Measurements from ENCODE around the gene NLGN2.

The NLGN2 gene

DNA sequence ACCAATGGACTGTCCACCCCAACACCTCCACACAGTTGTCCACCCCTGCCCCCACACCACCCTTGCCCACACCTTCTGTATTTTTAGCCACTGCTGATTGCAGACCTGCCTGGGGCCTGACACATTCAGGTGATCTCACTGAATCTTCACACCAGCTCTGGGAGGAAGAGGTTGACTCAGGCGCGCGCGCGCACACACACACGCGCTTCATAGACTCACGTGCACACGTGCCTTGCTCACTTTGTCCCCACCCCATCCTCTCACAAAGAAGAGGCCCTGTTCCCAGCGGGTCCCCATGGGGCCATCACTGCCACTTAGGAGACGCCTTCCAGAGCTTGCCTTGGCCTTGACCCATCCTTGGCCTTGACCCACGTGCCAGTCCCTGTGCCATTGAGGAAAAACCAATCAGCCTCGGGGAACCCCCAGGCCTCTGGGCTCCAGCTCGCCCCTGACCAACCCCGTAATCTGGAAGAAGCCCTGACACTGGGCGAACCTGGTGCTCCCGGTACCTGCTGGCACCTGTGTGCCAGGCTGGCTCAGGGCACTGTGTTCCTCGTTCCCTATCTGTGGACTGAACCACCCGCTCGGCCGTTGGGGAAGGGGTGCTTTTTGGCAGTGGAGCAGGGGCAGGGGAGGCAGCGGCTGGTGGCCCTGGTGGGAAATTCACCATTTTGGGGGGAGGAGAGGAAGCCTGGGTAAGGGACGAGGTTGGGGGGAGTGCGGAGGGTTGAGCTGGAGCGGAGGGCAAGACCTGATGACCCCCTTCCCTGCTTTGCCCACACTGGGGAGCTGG is 3.2 kb downstream of the NLGN2 start:
- DNase-seq (ENCODE audit: low read depth in 1 of 2, low spot score in 1 of 2) = no peak
- no peak for TF ChIP-seq JUND (IDR thresholded peaks at IDR 0.05; ENCODE audit: low read depth)
- in situ Hi-C loops (cut with HindIII; ENCODE audit: low pct_unique_long_range_greater_than_20kb, low sequenced_read_pairs) = no loop called here

DNA sequence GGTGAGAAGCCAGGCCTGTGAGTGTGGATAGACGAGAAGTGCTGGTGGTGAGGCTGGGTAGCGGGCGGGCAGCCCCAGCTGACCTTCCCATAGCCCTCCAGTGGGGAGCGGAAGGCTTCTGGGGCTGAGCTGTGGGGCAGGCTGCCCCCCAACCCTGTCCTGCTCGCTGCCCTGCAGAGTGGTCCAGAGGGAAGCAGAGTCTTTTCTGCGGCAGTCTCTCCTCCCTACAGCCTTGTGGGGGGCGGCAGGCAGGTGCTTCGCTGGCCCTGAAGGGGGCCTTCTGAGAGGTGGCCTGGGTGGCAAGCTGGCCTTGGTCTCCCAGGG is 3.7 kb downstream of the NLGN2 start:
- no peak for TF ChIP-seq JUND (IDR thresholded peaks at IDR 0.05; ENCODE audit: low read depth)
- DNase-seq (ENCODE audit: low read depth in 1 of 2, low spot score in 1 of 2) = no peak
- in situ Hi-C loops (cut with HindIII; ENCODE audit: low pct_unique_long_range_greater_than_20kb, low sequenced_read_pairs) = no loop called here

DNA sequence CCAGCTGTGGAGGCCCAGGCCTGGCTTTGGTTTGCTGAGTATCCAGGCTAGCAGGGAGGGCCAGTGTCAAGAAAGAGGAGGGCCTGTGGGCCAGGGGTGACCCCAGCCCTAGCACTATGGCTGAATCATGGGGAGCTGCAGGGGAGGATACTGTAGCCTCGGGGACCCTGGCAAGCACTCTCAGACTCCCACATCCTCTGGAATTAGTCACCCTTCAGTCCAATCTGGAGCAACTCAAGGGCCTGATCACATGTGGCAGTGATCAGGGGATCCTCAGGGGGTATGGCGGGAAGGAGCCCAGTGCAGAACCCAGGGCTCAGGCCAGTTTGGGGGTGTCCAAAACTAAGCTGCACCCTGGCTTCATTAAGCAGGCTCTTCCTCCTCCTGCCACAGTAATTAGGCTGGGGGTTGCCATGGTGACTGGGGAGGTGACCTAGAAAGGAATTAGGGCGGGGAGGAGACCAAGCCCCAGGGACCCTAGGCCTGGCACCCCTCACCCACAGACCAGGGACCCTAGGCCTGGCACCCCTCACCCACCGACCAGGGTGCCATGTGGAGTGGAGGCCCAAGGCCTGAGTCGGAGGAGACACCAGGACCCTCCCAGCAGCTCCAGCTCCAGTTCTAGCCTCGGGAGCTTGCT is 5.8 kb downstream of the NLGN2 start:
- no peak for DNase-seq (ENCODE audit: low read depth in 1 of 2, low spot score in 1 of 2)
- no peak for TF ChIP-seq JUND (IDR thresholded peaks at IDR 0.05; ENCODE audit: low read depth)
- in situ Hi-C loops (cut with HindIII; ENCODE audit: low pct_unique_long_range_greater_than_20kb, low sequenced_read_pairs) = no loop called here

DNA sequence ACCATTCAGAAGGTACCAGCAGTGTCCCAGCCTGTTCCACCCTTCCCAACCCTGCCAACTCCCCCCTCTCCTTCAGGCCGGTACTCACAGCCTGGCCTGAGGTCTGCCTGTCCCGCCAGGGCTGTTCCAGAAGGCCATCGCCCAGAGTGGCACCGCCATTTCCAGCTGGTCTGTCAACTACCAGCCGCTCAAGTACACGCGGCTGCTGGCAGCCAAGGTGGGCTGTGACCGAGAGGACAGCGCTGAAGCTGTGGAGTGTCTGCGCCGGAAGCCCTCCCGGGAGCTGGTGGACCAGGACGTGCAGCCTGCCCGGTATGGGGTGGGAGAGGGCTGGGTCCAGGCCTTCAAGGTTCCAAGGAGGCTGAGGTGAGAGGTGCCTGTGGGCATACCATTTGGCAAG is 7.2 kb downstream of the NLGN2 start:
- in situ Hi-C loops (cut with HindIII; ENCODE audit: low pct_unique_long_range_greater_than_20kb, low sequenced_read_pairs) = no loop called here
- no peak for TF ChIP-seq JUND (IDR thresholded peaks at IDR 0.05; ENCODE audit: low read depth)
- DNase-seq (ENCODE audit: low read depth in 1 of 2, low spot score in 1 of 2) = no peak

DNA sequence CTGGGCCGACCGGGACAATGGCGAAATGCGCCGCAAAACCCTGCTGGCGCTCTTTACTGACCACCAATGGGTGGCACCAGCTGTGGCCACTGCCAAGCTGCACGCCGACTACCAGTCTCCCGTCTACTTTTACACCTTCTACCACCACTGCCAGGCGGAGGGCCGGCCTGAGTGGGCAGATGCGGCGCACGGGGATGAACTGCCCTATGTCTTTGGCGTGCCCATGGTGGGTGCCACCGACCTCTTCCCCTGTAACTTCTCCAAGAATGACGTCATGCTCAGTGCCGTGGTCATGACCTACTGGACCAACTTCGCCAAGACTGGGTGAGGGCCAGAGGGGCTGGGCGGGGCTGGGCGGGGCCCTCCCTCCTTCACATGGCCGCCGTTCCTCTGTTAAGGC is 8.1 kb downstream of the NLGN2 start:
- in situ Hi-C loops (cut with HindIII; ENCODE audit: low pct_unique_long_range_greater_than_20kb, low sequenced_read_pairs) = no loop called here
- DNase-seq (ENCODE audit: low read depth in 1 of 2, low spot score in 1 of 2) = no peak
- TF ChIP-seq JUND (IDR thresholded peaks at IDR 0.05; ENCODE audit: low read depth) = no peak

DNA sequence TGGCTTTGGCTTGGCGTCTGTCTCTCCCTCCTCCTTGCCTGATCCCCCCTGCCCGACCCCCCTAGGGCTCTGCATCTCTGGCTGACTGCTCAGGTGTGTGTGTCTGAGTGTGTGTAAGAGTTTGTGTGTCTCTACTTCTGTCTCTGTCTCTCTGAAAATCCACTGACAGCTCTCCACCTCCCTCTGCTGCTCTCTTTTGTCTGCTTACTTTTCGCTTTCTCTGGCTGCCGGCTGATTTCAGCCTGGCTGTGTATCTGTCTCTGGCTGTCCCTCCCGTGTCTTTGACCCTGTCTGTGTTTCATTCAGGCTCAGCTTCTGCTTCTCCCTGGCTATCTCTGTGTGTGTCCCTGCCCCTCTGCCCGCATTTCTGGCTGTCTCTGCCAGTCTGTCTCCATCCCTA is 8.7 kb downstream of the NLGN2 start:
- in situ Hi-C loops (cut with HindIII; ENCODE audit: low pct_unique_long_range_greater_than_20kb, low sequenced_read_pairs) = no loop called here
- DNase-seq (ENCODE audit: low read depth in 1 of 2, low spot score in 1 of 2) = peak in 1 of 2 experiments; percentile 22
- no peak for TF ChIP-seq JUND (IDR thresholded peaks at IDR 0.05; ENCODE audit: low read depth)

DNA sequence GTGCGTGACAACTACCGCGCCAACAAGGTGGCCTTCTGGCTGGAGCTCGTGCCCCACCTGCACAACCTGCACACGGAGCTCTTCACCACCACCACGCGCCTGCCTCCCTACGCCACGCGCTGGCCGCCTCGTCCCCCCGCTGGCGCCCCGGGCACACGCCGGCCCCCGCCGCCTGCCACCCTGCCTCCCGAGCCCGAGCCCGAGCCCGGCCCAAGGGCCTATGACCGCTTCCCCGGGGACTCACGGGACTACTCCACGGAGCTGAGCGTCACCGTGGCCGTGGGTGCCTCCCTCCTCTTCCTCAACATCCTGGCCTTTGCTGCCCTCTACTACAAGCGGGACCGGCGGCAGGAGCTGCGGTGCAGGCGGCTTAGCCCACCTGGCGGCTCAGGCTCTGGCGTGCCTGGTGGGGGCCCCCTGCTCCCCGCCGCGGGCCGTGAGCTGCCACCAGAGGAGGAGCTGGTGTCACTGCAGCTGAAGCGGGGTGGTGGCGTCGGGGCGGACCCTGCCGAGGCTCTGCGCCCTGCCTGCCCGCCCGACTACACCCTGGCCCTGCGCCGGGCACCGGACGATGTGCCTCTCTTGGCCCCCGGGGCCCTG is 9.5 kb downstream of the NLGN2 start:
- DNase-seq (ENCODE audit: low read depth in 1 of 2, low spot score in 1 of 2) = no peak
- no peak for TF ChIP-seq JUND (IDR thresholded peaks at IDR 0.05; ENCODE audit: low read depth)
- in situ Hi-C loops (cut with HindIII; ENCODE audit: low pct_unique_long_range_greater_than_20kb, low sequenced_read_pairs) = no loop called here

DNA sequence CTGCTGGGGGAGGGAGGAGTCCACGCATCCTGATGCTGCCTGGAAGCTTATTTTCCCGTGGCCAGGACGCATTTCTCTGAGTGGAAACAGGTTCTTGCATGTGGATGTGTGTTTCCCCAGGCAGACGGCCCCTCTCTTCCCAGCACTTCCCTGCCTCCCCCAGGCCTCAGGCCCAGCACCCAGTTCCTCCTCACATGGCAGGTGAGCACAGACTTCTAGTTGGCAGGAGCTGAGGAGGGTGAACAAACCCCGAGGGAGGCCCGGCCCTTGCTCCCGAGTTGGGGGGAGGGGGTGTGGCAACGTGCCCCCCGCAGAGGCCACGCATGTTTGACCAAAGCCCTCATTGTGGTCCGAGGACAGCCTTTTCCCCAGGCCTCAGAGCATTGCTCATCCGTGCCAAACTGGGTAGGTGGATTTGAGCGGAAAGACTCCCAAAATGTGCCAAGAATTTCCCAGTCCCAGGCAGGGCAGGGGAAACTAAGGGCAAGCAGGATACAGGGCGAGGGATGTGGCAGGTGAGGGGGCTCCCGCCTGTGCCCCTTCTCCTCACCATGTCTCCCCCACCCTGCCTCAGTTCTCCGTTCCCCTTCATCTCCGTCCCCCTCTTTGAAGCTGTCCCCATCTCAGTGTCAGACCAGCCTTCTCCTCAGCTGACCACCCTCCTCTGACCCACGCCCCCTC is 11.0 kb downstream of the NLGN2 start:
- TF ChIP-seq JUND (IDR thresholded peaks at IDR 0.05; ENCODE audit: low read depth) = no peak
- in situ Hi-C loops (cut with HindIII; ENCODE audit: low pct_unique_long_range_greater_than_20kb, low sequenced_read_pairs) = no loop called here

DNA sequence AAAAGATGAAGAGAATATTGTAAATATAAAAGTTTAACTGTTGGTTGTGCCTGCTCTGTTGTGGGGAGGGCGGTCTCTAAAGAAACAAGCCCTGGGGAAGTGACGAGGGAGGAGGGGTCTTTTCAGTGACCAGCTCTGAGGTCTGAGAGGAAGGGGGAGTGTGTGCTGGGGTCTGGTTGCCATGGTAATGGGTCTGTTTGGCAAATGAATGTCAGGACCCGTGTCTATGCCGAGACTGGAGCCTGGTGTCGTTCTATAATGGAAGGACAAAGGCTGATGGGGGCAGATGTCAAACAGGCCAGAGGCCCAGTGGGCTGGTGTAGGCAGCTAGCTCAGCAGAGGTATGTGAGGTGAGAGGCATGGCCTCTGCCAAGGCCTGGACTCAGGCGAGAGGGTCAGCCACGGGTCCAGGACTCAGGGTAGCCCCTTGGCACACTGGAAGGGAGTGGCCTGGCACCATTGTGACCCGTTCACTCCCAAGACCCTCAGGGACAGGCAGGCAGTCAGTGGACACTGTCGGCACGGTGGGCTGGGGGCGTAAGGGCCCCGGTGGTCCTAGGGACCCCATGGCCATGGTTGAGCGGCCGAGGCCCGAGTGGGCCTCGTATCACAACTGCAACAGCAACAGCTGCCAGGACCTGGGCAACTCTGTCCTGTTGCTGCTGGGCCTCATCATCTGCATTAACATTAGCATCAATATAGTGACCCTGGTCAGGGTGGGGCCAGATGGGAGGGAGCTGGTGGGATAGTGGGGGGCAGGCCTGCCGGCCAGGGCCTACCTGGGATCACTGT is 12.4 kb downstream of the NLGN2 start, which contains the start of gene SPEM1:
Gene SPEM1, plus strand, starts transcription at position 506 of the 792 bp plus-strand sequence. Its CDS starts 61 bp downstream, at position 567.
- in situ Hi-C loops (cut with HindIII; ENCODE audit: low pct_unique_long_range_greater_than_20kb, low sequenced_read_pairs) = no loop called here
- DNase-seq (ENCODE audit: low read depth in 1 of 2, low spot score in 1 of 2) = no peak
- TF ChIP-seq JUND (IDR thresholded peaks at IDR 0.05; ENCODE audit: low read depth) = no peak

More for the DNA sequence above, 11.0 kb downstream of the NLGN2 start:
- DNase-seq (ENCODE audit: low read depth in 1 of 2, low spot score in 1 of 2) = no peak

DNA sequence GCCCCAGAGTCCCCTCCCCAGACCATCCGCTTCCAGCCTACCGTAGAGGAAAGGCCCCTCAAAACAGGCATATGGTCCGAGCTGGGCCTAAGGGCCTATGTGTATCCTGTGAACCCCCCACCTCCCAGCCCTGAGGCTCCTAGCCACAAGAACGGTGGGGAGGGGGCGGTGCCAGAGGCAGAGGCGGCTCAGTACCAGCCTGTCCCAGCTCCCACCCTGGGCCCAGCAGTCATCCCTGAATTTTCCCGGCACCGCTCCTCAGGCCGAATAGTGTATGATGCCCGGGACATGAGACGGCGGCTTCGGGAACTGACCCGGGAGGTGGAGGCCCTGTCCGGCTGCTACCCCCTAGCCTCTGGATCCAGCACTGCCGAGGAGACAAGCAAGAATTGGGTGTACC is 13.5 kb downstream of the NLGN2 start:
- in situ Hi-C loops (cut with HindIII; ENCODE audit: low pct_unique_long_range_greater_than_20kb, low sequenced_read_pairs) = no loop called here
- TF ChIP-seq JUND (IDR thresholded peaks at IDR 0.05; ENCODE audit: low read depth) = no peak
- no peak for DNase-seq (ENCODE audit: low read depth in 1 of 2, low spot score in 1 of 2)

DNA sequence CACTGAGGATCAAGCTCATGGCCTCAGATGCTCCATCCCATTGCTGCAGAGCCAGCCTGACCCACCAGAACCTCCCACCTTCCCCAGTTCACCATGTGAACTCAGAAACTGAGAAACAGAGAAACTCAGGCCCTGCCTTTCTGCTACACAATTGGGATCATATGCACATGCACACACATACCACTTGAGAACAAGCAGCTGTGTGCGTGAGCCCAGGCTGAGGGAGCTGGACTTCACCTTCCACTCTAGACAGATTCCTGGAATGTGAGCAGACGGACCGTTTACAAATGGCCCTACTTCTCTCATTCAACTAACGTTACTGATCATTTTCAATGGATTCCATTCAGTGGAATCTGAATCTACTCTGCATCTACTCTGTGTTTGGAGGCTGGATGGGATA is 16.0 kb downstream of the NLGN2 start:
- in situ Hi-C loops (cut with HindIII; ENCODE audit: low pct_unique_long_range_greater_than_20kb, low sequenced_read_pairs) = no loop called here
- DNase-seq (ENCODE audit: low read depth in 1 of 2, low spot score in 1 of 2) = no peak
- TF ChIP-seq JUND (IDR thresholded peaks at IDR 0.05; ENCODE audit: low read depth) = no peak

DNA sequence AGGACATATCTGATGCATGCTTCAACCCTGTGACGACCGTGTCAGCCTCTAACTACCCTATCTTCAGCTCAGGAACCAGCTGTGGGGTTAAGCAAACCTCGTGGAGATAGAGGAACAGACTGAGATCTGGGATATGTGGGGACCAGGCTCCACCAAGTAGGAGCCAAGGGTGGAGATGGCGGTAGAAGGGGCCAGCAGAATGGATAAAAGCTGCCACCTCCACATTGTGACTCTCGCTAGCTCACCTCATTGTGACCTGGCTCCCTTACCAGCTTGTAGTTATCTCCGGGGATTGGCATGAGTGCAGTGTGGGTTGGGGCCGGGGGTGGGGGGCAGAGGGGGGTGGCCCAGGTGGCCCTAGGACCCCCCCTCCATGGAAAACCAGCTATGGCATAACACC is 17.7 kb downstream of the NLGN2 start, which contains the start of gene SPEM2:
Gene SPEM2, plus strand, starts transcription at position 301 of the 400 bp plus-strand sequence. Its CDS starts 73 bp downstream, at position 374.
- DNase-seq (ENCODE audit: low read depth in 1 of 2, low spot score in 1 of 2) = no peak
- in situ Hi-C loops (cut with HindIII; ENCODE audit: low pct_unique_long_range_greater_than_20kb, low sequenced_read_pairs) = no loop called here
- no peak for TF ChIP-seq JUND (IDR thresholded peaks at IDR 0.05; ENCODE audit: low read depth)

Measured in T47D (cell line).